ENCODE data around the gene TTC6.

TTC6 gene

GRCh38 chr14:37602605-37603453, 7.4 kb downstream of the TTC6 start:
- no peak for DNase-seq (ENCODE audit: low read depth)
- TF ChIP-seq CTCF (IDR thresholded peaks at IDR 0.05; ENCODE audit: low read depth, low read length, missing control alignments): no peak
- no peak overlapping the region for H3K4me3 ChIP-seq (ENCODE audit: low read depth, low read length)
- in situ Hi-C loops (cut with HindIII; ENCODE audit: low sequenced_read_pairs): no loop called here

- in situ Hi-C loops (cut with HindIII; ENCODE audit: low sequenced_read_pairs): no loop called here
- DNase-seq (ENCODE audit: low read depth): no peak
- no peak for TF ChIP-seq CTCF (IDR thresholded peaks at IDR 0.05; ENCODE audit: low read depth, low read length, missing control alignments)
- no peak overlapping the region for H3K4me3 ChIP-seq (ENCODE audit: low read depth, low read length)
These were observed 8.3 kb downstream of the TTC6 start for GRCh38 chr14:37603688-37604251.

- in situ Hi-C loops (cut with HindIII; ENCODE audit: low sequenced_read_pairs): no loop called here
- no peak overlapping the region for H3K4me3 ChIP-seq (ENCODE audit: low read depth, low read length)
- DNase-seq (ENCODE audit: low read depth): no peak
- no peak for TF ChIP-seq CTCF (IDR thresholded peaks at IDR 0.05; ENCODE audit: low read depth, low read length, missing control alignments)
These were observed 11.2 kb downstream of the TTC6 start for GRCh38 chr14:37606678-37607077.

GRCh38 chr14:37608649-37609048, 13.2 kb downstream of the TTC6 start:
- no peak overlapping the region for H3K4me3 ChIP-seq (ENCODE audit: low read depth, low read length)
- no peak for TF ChIP-seq CTCF (IDR thresholded peaks at IDR 0.05; ENCODE audit: low read depth, low read length, missing control alignments)
- DNase-seq (ENCODE audit: low read depth): no peak
- in situ Hi-C loops (cut with HindIII; ENCODE audit: low sequenced_read_pairs): no loop called here

GRCh38 chr14:37610945-37611523, 15.6 kb downstream of the TTC6 start:
- H3K4me3 ChIP-seq (ENCODE audit: low read depth, low read length): peak overlapping the region; percentile 36
- no peak for TF ChIP-seq CTCF (IDR thresholded peaks at IDR 0.05; ENCODE audit: low read depth, low read length, missing control alignments)
- DNase-seq (ENCODE audit: low read depth): no peak
- in situ Hi-C loops (cut with HindIII; ENCODE audit: low sequenced_read_pairs): no loop called here

GRCh38 chr14:37615582-37616289, 20.3 kb downstream of the TTC6 start:
- no peak for TF ChIP-seq CTCF (IDR thresholded peaks at IDR 0.05; ENCODE audit: low read depth, low read length, missing control alignments)
- H3K4me3 ChIP-seq (ENCODE audit: low read depth, low read length): no peak overlapping the region
- no peak for DNase-seq (ENCODE audit: low read depth)
- in situ Hi-C loops (cut with HindIII; ENCODE audit: low sequenced_read_pairs): no loop called here

Measured in astrocyte of the cerebellum (primary cell).